ENCODE measurements around the gene QRFP.

Gene QRFP

GRCh38 chr9:130934702-130935647 is 38.4 kb upstream of the QRFP start:
- no peak for FAIRE-seq
- no peak for DNase-seq (ENCODE audit: extremely low spot score, insufficient read length, low read depth)

GRCh38 chr9:130934246-130934645 is 37.6 kb upstream of the QRFP start:
- DNase-seq (ENCODE audit: extremely low spot score, insufficient read length, low read depth) (no peak), FAIRE-seq (no peak)

DNA sequence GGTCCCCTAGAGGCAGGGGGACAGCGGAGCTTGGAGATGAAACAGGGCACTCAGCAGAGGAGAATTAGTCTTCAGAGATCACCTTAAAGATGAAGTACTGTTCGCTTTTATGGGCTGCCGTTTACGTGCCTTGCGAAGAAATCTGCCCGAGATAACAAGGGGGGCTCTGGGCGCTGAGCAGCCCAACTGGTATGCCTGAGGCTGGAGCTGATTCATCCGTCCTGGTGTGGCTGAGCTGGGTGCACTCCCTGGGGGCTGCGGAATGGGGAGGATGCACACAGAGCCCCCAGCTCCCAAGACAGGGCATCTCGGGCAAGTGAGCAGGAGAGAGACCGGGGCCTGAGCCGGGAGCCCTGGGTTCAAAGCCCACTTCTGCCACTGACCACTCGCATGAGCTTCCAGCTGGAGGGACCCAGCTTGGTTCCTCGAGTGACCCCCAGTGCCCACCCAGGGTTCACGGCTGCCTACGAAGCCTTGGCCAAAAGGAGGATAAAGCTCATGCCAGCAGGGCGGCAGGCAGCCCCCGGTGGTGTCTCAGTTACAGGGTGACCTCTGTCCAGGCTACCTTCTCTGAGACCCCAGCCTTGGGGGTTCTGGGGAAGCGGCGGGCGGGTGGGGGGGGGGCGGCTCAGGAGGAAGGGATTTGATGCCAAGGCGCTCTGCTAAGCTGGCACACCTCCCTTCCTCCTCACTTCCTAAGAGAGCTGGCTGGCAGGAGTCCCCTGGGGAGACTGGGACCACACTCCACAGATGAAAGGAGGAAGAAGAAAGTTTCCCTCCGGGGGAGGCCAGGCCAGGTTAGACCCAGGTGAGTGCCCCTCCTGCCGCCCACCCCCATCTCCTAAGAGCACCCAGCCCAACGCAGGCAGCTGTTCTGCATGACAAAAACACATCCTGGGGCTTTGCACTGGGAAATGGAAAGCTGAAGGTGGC is 36.8 kb upstream of the QRFP start:
- DNase-seq (ENCODE audit: extremely low spot score, insufficient read length, low read depth) (no peak), FAIRE-seq (no peak)

DNA sequence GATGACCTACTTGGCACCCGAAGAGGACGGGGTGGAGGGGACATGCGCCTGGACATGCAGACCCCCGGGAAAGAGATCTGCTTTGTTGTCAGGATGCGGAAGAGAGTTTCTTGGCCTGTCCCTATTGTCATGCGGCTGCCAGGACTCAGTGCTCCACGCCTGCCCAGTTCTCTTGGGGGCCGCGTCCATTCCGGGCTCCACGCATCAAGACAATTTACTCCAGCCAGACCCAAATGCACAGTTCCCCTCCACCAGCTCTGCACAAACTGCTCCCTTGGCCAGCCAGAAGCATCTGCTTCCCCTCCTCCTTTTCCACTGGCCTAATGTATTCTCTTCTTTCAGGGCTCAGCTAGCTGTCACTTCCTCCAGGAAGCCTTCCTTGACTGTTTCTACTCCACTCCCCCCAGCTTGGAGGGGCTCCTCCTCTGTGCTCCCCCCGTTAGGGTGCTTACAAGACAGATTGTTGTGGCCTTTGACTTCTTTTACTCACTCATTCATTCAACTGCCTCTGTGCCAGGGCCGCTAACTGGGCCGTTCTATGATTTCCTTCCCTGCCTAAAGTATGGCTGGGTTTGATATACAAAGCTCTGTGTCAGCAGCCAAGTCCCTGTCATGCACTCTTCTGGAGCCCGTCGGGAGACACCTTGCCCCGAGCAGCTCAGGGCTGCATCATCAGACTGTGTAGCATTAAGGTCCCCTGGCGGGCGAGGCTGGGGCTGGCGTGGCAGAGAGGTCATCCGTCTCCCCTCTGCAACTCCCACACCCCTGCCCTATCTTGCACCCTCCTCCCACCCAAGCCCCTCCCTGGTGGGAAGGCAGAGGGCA is 35.9 kb upstream of the QRFP start:
- no peak for FAIRE-seq
- no peak for DNase-seq (ENCODE audit: extremely low spot score, insufficient read length, low read depth)

DNA sequence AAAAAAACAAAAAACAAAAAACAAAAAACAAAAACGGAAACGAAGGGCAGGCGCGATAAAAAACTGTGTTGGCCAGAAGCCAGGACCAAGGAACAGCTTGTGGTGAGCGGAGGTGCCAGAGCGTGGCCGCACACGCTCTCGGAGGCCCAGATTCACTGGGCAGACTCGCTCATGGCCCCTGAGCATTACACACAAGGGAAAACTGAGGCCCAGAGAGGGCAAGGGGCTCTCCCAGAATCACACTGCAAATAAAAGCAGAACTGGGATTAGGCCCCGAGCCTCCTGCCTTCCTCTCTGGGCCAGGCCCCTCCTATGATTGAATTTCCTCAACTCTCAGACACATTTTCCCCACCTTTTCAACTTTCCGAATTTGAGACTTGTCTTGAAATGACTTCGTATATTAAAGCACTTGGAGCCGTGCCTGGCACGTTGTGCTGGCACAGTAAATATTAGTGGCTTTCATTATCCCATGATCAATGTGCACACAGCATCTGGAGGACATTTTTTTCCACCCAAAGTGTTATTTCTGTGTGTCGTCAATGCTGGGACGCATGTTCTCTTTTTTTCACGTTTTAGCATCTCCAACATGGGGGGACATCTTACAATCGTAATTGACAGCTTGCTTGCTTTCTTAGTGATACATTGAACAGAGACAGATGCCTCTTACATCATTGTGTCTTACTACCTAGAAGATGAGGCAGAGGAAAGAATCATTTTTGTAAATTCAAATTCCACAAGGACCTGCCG is 35.1 kb upstream of the QRFP start:
- DNase-seq (ENCODE audit: extremely low spot score, insufficient read length, low read depth): peak; percentile 61
- peak; percentile 73 for FAIRE-seq

- DNase-seq (ENCODE audit: extremely low spot score, insufficient read length, low read depth) (no peak), FAIRE-seq (no peak)
Observed at GRCh38 chr9:130930804-130931349, 34.3 kb upstream of the QRFP start.

DNA sequence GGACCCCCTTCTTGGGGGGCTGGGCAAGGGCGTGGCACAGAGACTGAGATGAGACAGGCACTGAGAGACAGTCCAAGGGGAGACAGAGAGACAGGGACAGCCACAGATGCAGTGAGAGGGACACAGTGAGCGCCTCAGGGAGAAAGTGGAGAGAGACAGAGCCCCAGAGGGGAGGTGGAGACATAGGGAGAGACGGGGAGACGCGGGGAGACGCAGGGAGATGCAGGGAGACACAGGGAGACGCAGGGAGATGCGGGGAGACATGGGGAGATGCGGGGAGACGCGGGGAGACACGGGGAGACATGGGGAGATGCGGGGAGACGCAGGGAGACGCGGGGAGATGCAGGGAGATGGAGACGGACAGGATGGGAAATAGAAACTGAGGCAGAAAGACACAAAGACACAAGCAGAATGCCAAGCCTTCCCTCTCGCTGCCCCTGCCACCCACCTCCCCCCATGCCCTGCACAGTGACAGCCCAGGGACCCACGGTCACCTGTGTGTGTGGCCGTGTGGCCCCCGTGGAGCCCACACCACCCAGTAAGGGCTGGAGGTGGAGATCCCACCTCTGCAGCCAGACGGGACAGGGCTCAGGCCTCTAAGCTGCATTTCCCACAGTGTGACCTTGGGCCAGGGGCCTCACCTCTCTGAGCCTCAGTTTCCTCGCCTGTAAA is 33.7 kb upstream of the QRFP start:
- DNase-seq (ENCODE audit: extremely low spot score, insufficient read length, low read depth) (no peak), FAIRE-seq (no peak)

GRCh38 chr9:130929571-130930038 is 33.0 kb upstream of the QRFP start:
- FAIRE-seq (no peak), DNase-seq (ENCODE audit: extremely low spot score, insufficient read length, low read depth) (no peak)

GRCh38 chr9:130927995-130928900 is 31.6 kb upstream of the QRFP start:
- peak; percentile 12 for FAIRE-seq
- peak; percentile 66 for DNase-seq (ENCODE audit: extremely low spot score, insufficient read length, low read depth)

- DNase-seq (ENCODE audit: extremely low spot score, insufficient read length, low read depth) (no peak), FAIRE-seq (no peak)
Observed at GRCh38 chr9:130927338-130927737, 30.7 kb upstream of the QRFP start.

GRCh38 chr9:130925050-130925678 is 28.6 kb upstream of the QRFP start:
- no peak for FAIRE-seq

GRCh38 chr9:130924448-130924788 is 27.8 kb upstream of the QRFP start:
- no peak for FAIRE-seq
- DNase-seq (ENCODE audit: extremely low spot score, insufficient read length, low read depth): no peak

More at GRCh38 chr9:130925050-130925678, 28.6 kb upstream of the QRFP start:
- DNase-seq (ENCODE audit: extremely low spot score, insufficient read length, low read depth): no peak

DNA sequence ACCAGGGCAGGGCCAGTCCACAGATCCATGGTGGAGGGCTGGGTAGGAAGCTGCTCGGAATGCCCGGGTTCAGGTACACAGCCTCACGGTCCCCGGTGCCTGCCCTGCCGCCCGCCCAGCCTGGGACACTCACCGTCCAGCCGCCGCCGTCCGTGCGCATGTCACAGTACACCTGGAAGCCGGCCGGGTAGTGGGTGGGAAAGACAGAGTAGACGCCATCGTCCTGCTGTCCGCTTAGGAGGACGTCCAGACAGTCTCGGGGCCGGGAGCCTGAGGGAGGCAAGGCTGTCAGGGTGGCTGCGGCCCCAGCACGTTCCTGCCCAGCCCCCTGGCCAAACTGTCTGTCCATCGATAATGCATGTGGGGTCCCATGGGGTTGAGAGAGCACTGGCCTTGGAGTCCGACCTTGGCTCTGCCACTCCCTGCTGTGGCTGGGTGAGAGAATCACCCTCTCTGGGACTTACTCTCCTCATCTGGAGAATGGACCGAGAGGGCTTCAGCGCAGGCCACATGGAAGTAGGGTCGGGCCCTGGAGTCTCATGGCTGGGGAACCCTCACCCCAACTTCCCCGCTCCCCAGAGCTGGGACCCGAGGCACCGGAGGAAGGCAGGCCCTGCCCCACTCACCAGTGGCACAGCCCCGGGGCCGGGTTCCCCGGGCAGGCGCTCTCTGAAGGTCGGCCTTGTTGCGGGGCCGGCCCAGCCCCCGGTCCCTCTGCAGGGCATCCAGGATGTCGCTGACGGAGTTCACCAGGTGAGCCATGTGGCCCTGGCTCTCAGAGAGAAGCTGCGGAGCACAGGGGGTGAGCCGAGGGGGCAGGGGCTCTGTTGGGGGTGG is 27.2 kb upstream of the QRFP start:
- FAIRE-seq: no peak

GRCh38 chr9:130922893-130923610 is 26.4 kb upstream of the QRFP start:
- DNase-seq (ENCODE audit: extremely low spot score, insufficient read length, low read depth): no peak
- FAIRE-seq: no peak

More for the DNA sequence above, 27.2 kb upstream of the QRFP start:
- DNase-seq (ENCODE audit: extremely low spot score, insufficient read length, low read depth): no peak

Measured in GM18507 (cell line).